Mucosa of gallbladder (tissue), 1 donor: Measurements from ENCODE around the gene SMIM14. TPM values are rescaled to one million over a fixed set of nuclear protein-coding genes. Genes with fewer than 3 reads are reported as not detected.
"Not testable (repeated sequence)": the region's sequence is repeated elsewhere in the genome, so short reads cannot be mapped to it uniquely, and the experiment has no call there.

ENCODE experiments used
- DNase-seq: peaks from one replicate; pipeline ENCODE4 v3.0.0-alpha.2; 2020; ENCODE audit warnings: low spot score
- total RNA-seq: library from RNA; stranded (reverse); gene quantifications from one replicate; pipeline ENCODE4 v1.2.1, GENCODE V29; 2021
- donor health status: DM: no; HTN: no; CAD: no.

SMIM14 gene
- total RNA-seq, 1 donor from 2014 or later: 62.3 TPM

GRCh38 chr4:39597695-39598381 is 40.8 kb downstream of the SMIM14 start:
- DNase-seq: no peak

- no peak for DNase-seq
Observed at GRCh38 chr4:39596971-39597370, 41.7 kb downstream of the SMIM14 start.

- no peak for DNase-seq
Observed at GRCh38 chr4:39591290-39591689, 47.4 kb downstream of the SMIM14 start.

- no peak for DNase-seq
Observed at GRCh38 chr4:39587881-39588280, 50.8 kb downstream of the SMIM14 start.

- no peak for DNase-seq
Observed at GRCh38 chr4:39574946-39575345, 63.7 kb downstream of the SMIM14 start.

- DNase-seq: no peak
Observed at GRCh38 chr4:39571504-39571903, 67.2 kb downstream of the SMIM14 start.

- DNase-seq: no peak
Observed at GRCh38 chr4:39571054-39571453, 67.6 kb downstream of the SMIM14 start.

GRCh38 chr4:39569209-39569608 is 69.5 kb downstream of the SMIM14 start:
- no peak for DNase-seq

- DNase-seq: no peak
Observed at GRCh38 chr4:39568805-39569204, 69.9 kb downstream of the SMIM14 start.

GRCh38 chr4:39565878-39566600 is 72.6 kb downstream of the SMIM14 start:
- no peak for DNase-seq

- no peak for DNase-seq
Observed at GRCh38 chr4:39563346-39563847, 75.3 kb downstream of the SMIM14 start.

GRCh38 chr4:39562792-39563191 is 75.9 kb downstream of the SMIM14 start:
- DNase-seq: no peak

GRCh38 chr4:39559626-39560025 is 79.0 kb downstream of the SMIM14 start:
- DNase-seq: no peak

- no peak for DNase-seq
Observed at GRCh38 chr4:39555472-39555871, 83.2 kb downstream of the SMIM14 start.

GRCh38 chr4:39548425-39549067 is 90.1 kb downstream of the SMIM14 start:
- DNase-seq: no peak

- DNase-seq: no peak
Observed at GRCh38 chr4:39544580-39545315, 93.9 kb downstream of the SMIM14 start.

GRCh38 chr4:39544080-39544479 is 94.6 kb downstream of the SMIM14 start:
- not testable (repeated sequence) for DNase-seq

- DNase-seq: no peak
Observed at GRCh38 chr4:39543034-39543433, 95.6 kb downstream of the SMIM14 start.

- DNase-seq: no peak
Observed at GRCh38 chr4:39542611-39543012, 96.1 kb downstream of the SMIM14 start.

- no peak for DNase-seq
Observed at GRCh38 chr4:39541987-39542610, 96.6 kb downstream of the SMIM14 start.

GRCh38 chr4:39539089-39539611 is 99.5 kb downstream of the SMIM14 start:
- no peak for DNase-seq
